HG03432 (cell line): ENCODE results near the gene CCDC192.

ENCODE experiments used
- ATAC-seq: cut with Tn5 transposase; IDR thresholded peaks from one replicate; pipeline ENCODE4 v1.9.1; 2021; ENCODE audit warnings: mild to moderate bottlenecking, moderate library complexity; ENCODE audit not compliant: unreplicated experiment

The CCDC192 gene

DNA sequence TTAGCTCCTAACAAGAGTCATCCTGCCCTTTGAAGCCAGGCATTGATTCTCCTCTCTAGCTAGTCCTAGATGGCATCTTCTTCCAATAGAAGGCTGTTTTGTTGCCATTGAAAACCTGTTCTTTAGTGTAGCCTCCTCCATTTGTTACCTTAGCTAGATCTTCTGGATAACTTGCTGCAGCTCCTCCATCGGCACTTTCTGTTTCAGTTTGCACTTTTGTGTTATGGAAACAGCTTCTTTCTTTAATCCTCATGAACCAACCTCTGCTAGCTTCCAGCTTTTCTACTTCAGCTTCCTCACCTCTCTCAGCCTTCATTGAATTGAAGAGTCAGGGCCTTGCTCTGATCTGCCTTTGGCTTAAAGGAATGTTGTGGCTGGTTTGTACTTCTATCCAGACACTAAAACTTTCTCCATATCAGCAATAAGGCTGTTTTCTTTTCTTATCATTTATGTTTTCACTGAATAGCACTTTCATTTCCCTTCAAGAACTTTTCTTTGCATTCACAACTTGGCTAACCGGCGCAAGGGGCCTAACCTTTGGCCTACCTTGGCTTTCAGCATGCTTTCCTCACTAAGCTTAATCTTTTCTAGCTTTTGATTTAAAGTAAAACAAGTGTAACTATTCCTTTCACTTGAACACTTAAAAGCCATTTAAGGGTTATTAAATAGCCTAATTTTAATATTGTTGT lies 213.8 kb downstream of the CCDC192 start:
- ATAC-seq, result no peak

DNA sequence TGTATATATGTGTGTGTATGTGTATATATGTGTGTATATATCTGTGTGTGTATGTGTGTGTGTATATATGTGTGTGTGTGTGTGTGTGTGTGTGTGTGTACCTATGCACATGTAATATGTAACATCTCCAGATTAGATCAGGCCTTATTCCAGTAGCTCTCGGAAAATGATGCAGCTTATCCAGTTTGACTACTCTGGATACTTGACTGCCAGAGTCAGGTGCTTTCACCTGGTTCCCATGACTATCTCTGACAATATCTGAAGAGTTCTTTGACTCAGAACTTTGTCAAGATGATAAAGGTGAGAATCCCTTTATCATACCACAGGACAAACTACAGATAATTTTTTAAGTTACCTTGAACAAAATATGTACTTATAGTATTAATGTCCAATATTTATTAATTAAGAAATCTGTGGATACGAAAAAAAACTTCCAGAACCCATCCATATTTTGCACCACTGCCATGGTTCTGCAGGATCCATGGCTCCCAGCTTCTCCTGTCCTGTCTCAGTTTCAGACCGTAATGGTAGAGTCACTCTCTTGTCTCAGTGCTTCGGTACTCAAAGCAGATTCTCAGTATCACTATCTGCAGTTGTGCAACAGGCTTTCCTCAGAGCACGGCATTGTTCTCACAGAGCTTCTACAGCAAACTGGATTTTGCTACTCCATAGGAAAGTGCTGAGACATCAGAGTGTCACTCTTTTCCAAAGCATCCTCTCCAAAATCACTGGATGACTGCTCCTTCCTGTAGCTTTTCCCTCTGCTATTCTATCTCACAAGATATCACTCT lies 216.0 kb downstream of the CCDC192 start:
- no peak for ATAC-seq

DNA sequence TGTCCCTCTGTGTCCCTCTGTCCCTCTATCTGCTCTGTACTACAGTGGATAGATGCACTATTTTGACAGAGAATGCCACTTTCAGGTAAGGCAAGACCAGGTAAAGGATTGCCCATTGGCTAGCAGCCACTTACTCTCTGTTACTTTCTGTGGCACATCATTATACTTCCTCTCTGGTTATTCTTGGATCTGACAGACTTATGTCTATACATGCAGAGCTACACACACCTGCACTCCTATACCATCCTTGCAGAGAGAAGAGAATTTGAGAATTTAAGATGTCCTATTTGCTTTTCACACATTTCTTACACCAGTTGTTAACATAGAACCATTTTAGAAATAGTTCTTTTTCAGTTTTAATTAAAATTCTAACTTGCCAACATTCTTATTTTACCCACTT lies 216.6 kb downstream of the CCDC192 start:
- ATAC-seq, result no peak

DNA sequence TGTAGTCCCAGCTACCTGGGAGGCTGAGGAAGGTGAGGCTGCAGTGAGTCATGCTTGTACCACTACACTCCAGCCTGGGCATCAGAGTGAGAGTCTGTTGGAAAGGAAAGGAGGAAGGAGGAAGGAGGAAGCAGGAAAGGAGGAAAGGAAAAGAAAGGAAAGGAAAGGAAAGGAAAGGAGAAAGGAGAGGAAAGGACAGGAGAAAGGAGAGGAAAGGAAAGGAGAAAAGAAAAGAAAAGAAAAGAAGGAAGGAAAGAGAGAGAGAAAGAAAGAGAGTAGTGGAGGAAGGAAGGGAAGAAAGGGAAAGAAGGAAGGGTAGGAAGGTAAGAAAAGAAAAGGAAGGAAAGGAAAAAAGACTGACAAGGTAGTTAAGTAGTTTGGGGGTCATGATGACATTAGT lies 217.7 kb downstream of the CCDC192 start:
- no peak for ATAC-seq

DNA sequence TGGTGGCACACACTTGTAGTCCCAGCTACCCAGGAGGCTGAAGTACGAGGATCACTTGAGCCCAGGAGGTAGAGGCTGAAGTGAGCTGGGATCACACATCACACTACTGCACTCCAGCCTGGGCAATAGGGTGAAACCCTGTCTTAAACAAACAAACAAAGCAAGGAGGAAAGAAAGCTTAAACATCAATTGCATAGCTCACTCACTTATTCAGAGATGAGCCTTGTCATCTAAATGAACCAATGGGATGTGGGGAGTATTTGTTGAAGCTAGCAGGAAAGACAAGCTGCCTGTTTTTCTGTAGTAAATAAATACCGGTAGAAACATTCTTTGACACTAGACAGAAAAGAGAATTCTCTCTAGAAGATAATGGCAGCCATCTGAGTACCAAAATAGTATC lies 219.4 kb downstream of the CCDC192 start:
- no peak for ATAC-seq

DNA sequence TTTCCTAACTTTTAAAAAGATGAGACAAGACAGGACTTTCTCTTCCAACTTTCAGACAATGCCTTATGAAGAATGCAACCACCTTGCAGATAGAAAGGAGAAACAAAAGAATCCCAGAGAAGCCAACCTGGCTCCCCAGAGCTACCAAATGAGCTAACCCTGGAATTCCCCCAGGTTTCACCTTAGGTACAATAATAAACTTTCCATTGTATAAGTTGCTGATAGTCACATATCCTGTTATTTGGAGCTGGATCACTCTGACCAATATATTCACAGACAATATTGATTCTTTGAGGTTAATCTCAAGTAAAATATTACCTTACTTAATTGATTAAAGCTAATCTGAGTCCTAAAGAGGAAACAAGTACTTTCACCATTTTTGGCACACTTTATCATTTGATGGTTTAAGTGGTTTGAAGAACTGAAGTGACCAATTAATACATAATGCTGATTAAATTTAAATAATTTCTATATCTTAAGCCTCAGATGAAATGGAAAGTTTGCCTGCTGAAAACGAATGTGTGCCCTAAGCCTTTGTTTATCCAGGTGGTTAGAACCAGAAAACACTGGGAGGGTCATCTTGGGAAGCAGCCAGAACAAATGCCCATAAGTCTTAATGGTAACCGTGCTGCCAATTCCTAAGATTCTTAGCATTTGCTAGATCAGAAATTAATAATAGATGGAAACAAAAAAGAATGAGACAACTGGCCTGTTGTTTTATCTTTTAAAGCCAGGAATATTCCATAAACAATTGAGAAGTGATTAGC lies 220.8 kb downstream of the CCDC192 start:
- peak; percentile 59 for ATAC-seq

DNA sequence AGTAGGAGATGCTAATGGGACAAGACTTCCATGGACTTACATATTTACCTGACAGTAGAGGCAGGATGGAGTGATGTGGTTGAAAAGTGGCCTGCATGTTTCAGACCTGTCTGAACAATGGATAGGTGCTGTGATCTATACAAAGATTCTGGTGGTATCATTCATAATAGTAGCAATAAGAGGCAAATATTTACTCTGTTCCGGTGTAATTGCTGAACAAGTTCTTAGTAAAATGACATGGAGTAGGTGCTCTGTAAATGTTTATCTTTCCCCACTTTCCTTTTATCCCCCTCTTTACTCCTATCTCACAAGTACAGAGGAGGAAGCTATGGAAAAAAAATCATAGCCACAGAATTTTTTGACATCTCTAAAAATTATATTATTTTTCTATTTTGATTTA lies 221.4 kb downstream of the CCDC192 start:
- no peak for ATAC-seq

DNA sequence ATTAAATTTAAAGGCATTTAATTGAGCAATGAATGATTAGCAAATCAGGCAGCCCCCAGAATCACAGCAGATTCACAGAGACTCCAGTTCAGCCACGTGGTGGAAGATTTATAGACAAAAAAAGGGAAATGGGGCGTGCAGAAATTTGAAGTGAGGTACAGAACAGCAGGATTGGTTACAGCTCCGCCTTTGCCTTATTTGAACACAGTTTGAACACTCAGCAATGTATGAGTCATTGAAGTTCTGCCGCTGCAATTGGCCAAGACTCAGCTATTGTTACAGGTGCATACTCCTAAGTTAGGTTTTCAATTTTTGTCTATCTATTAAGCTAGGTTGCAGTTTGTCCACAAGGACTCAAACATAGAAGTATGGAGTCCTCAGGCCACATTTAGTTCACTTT lies 222.7 kb downstream of the CCDC192 start:
- no peak for ATAC-seq

DNA sequence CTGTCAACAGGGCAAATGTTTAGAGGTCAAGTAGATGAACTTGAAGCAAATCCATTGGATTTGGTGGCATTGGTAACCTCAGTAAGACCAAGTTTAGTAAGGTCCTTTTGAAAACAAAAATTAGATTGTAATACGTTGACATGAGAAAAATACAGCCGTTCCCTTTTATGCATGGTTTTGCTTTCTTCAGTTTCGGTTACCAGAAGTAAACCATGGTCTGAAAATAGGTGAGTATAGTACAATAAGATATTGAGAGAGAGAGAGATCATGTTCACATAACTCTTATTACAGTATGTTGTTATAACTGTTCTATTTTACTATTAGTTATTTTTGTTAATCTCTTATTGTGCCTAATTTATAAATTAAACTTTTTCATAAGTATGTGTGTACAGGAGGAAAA lies 223.8 kb downstream of the CCDC192 start:
- no peak for ATAC-seq

DNA sequence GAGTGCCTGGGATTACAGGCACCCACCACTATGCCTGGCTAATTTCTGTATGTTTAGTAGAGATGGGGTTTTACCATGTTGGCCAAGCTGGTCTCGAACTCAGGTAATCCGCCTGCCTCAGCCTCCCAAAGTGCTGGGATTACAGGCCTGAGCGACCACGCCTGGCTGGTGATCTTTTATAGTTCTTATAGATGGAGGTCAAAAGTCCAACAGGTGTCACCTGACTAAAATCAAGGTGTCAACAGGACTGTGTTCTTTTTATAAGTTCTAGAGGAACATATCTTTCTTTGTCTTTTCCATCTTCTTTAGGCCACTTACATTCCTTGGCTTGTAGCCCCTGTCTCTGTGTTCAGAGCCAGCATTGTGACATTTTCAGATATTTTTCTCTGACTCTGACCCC lies 224.9 kb downstream of the CCDC192 start:
- ATAC-seq, result no peak

DNA sequence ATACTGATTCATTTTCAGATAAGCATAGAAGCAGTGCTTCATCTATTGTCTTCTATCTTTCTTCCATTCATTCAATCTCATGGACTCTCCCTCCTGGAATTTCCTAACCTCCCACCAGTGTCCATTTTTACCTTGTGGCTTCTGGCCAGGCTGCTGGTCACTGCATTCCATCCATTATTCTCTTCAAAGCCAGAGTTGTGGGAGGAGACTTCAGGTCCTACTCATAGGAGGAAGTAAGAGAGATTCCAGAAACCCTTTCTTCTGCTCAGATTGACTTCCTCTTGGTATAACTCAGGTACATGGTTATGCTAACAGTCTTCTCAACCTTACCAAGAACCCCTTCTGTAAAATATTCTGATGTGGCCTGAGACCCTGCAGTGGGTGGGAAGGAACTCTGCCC lies 227.1 kb downstream of the CCDC192 start:
- ATAC-seq, result no peak

DNA sequence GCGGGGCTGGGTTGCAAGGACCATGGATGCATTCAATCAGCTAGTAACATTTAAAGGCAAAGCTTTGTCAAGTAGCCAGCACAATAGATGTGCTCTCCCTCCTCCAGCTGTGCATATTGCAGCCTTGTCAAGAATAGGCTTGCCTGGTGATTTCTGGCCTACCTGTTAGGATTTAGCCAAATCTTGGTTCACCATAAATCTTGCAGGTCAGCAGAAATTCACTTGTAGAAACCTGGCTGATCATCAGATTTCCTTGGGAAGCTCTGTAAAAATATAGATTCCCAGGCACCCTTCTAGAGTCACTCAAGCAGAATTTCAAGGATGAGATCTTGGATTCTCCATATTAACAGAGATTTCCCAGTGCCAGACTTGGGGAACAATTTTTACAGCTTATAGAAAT lies 228.2 kb downstream of the CCDC192 start:
- ATAC-seq, result no peak

DNA sequence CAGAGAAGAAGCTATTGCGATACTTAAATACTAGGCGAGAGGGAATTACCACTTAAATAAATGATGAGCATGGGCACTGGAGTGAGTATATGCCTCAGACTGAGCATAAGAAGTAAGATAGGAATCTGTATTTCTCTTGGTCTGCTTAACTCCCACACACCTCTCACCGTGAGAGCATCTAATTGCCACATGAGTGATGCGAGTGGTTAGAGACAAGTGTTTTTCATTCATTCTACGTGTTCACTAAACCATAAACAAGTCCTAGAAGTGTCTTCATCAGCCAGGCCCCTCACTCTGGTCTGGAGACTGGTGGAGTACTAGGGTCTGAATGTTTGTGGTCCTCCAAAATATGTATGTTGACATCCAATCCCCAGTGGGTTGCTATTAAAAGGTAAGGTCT lies 230.2 kb downstream of the CCDC192 start:
- ATAC-seq, result no peak

DNA sequence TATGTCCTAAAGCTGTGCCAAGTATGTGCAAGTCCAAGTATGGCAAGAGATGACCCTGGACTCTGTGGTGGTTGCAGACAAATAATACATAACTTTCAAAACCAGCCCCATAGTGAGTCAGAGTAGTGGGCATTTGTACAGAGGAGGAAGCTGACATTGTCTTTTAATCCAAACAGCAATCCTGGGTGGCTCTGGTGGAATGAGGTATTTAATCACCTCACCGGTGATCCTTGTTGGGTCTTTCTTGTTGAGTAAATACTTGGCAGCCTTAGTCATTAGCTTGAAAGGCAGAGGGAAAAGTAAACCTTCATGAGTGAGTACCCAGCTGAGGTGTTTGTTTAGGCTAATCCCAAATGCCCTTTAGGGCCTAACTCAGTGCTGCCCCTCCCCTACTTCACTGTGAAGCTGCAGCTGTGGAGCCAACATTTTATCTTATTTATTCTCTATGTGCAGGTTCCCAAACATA lies 231.6 kb downstream of the CCDC192 start:
- ATAC-seq, result no peak

DNA sequence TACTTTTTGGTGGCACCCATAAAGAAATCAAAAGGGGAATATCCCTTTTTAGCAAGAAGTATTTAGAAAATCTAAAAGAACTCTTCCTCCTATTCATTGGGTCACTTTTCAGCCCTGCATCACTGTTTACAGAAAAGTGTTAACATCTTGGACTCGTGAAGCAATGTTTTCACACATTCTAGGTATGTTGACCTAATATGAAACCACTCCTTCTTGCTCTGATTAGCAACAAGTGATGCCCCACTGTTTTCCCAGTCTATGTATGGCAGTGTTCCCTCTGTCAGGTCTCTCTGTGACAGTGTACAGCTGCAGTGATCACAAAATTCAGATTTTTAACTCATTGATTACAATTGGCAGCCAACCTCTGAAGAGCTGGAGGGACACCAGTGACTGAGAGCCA lies 232.2 kb downstream of the CCDC192 start:
- no peak for ATAC-seq

DNA sequence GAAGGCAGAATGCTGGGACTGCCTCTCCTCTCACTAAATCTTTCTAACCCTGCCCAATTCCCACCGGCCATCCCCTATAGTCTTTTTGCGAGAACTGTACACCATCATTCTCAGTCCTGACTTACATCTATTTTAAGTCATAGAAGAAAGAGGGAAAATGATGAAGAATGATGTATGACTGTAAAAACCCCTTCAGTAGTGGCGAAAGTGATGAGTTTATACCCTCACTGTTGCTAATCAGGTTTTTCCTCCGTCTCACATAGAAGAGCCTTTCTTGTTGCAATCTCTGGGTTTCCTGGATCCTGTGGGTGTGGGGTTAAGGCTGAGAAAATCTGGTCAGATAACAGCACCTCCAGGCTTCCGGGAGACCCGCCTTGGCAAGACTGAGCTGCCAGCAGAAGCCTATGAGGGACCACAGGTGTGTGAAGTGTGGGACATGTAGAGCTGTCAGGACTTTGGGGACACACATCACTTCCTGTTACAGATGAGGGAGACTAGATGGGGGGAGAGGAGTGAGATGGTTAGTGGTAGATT lies 233.3 kb downstream of the CCDC192 start:
- ATAC-seq, result no peak

DNA sequence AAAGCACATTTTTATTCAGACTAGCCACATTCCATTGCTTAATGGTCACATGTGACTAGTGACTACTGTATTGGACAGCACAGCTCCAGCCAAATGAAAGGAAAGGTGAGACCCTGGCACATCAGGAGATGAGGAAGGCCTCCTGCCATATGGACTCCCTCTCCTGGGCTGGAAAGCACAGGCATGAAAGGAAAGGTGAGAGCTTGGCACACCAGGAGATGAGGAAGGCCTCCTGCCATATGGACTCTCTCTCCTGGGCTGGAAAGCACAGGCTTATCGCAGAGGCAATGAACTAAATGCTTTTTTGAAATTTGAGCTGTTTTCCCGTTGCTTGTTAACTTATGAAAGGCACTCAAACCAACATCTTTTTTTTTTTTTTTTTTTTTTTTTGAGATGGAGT lies 235.6 kb downstream of the CCDC192 start:
- ATAC-seq, result no peak

DNA sequence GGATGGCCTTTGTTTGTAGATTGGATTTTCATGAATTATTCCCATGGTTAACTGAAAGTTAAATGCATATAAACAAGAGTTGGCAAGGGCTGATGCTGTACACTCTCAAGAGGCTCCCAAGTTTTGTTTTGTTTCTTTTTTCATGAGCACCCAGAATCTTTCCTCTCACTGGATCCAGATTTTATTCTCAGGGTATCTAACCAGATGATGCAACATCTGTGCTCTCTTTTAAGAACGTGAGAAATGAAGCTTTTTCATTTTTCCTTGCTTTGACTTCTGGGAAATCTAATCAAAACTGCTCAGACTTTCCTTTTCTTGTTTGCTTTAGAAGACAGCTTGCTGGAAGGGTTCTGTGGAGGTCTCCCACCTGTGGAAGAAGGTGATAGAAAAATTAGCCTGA lies 237.7 kb downstream of the CCDC192 start:
- no peak for ATAC-seq

DNA sequence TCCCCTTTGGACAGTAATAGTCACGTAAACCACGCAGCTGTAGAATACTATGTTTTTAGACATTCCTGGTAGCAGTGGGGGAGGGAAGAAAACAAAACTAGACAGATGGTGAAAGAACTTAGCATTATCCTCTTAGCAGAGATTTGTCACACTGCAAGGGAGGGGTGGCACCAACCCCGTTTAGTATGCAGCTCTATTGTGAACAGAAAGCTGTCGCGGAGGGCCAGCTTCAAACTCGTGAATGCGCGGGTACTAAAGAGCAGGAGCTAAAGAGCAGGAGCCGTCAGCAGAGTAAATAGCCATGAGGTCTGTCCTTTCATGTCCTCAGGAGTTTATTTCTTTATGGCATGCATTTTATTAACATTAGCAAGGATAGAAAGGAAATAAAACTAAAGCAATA lies 238.5 kb downstream of the CCDC192 start:
- no peak for ATAC-seq

DNA sequence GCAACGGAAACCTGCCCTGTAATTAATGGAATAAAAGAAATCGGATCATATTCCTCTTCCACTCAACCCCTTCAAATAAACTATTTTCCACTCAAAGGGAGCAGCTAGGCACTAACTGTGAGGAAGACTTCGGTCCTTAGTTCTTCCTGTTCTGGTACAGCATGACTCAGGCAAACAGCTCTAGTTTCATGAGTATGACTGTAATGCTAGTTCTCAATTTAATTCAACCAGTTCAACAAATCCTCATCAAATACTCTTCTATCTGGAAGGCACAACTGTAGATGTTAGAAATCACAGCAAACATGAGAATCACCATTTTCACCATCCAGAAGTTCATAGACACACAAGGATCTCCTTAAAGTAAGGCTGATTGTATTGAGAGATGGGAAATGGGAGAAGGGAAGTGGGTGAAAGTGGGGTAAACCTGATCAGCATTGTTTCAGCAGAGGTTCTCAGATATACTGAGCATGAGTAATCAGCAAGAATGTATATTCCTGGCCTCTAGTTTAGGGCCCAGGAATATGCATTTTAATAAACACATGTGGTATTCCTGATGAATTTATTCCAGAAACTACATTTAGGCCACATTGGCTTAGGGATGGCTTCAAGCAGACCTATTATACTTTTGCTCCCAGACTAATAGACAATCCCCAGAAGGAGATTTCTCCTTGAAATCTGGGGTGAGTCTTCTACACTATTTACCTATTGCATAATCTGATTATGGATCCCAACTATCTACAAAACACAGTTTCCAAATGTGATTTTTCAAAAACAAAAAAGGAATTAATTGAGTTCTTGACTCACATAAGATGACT lies 239.3 kb downstream of the CCDC192 start:
- ATAC-seq, result peak; percentile 46

DNA sequence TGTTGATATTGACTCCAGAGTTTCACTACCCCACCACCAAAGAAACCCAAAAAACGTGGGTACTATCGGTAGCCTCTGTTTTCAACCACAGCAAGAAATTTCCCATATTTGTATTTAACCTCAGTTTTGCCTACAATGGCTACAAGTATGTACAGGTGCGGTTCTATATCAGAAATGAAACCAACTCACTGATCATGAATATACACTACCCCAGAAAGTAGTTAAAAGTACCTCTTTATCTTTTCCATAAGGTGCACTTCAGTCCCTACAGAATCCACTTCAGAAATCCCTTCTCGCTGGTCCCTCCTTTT lies 239.8 kb downstream of the CCDC192 start:
- peak; percentile 78 for ATAC-seq
